Neural progenitor cell (in vitro differentiated cells): ENCODE results near the gene IGLON5.

Source experiments
- EZH2 ChIP-seq: fragments of 200-600 bp; sonication (generic); IDR thresholded peaks from 2 replicates; pipeline ENCODE4 v1.6.1; 2017; ENCODE audit warnings: antibody characterized with exemption, mild to moderate bottlenecking, moderate library complexity
- TF ChIP-seq, protein P1 (sequence below): fragments of 200-600 bp; sonication (generic); IDR thresholded peaks from 2 replicates; pipeline ENCODE4 v1.5.1; 2017; ENCODE audit warnings: antibody characterized with exemption, mild to moderate bottlenecking

DNA sequence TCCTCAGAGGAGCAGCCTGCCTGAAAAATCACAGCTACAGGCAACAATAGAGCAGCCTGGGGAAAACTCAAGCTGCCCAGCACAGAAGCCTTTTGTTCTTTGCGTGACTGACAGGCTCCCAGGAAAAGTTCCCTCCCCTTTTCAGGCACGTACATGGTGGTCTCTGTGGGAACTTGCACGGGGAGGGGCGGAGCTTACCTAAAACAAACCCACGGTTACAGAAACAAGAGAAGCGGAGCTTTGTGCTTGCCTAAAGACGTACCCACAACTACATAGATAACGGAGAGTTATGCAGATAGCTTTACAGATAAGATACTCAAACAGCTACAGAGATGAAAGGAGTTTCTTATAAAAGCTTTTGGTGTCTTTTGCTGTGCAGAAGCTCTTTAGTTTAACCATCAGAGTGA, 43.3 kb downstream of the IGLON5 start:
- TF ChIP-seq, protein P1, sequence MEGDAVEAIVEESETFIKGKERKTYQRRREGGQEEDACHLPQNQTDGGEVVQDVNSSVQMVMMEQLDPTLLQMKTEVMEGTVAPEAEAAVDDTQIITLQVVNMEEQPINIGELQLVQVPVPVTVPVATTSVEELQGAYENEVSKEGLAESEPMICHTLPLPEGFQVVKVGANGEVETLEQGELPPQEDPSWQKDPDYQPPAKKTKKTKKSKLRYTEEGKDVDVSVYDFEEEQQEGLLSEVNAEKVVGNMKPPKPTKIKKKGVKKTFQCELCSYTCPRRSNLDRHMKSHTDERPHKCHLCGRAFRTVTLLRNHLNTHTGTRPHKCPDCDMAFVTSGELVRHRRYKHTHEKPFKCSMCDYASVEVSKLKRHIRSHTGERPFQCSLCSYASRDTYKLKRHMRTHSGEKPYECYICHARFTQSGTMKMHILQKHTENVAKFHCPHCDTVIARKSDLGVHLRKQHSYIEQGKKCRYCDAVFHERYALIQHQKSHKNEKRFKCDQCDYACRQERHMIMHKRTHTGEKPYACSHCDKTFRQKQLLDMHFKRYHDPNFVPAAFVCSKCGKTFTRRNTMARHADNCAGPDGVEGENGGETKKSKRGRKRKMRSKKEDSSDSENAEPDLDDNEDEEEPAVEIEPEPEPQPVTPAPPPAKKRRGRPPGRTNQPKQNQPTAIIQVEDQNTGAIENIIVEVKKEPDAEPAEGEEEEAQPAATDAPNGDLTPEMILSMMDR, result no peak
- no peak for TF ChIP-seq EZH2
